GM10266 (cell line): Measurements from ENCODE around the gene TGFB3.

Source experiments
- DNase-seq: peaks from one replicate; pipeline ENCODE4 v3.0.0; 2012; ENCODE audit errors: extremely low spot score
- CTCF ChIP-seq: IDR thresholded peaks from 2 replicates; pipeline ENCODE4 v1.5.1; 2012; ENCODE audit warnings: mild to moderate bottlenecking, low read depth; ENCODE audit not compliant: control insufficient read depth, insufficient read depth; ENCODE audit errors: missing control alignments

The TGFB3 gene

DNA sequence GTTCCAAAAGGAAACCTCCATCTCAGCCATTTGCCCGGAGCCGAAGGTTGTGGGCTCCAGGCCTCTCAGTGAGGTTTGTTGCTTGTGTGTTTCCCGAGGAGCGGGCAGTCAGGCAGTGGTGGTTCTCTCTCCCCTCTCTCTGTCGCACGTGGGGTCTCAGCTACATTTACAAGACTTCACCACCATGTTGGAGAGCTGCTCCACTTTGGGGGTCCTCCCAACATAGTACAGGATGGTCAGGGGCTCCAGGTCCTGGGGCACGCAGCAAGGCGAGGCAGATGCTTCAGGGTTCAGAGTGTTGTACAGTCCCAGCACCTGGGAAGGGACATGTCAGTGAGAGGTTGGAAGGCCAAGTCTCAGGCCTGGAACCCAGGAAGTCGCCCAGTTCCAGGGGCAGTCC, 22.8 kb downstream of the TGFB3 start:
- no peak for TF ChIP-seq CTCF
- DNase-seq = no peak

DNA sequence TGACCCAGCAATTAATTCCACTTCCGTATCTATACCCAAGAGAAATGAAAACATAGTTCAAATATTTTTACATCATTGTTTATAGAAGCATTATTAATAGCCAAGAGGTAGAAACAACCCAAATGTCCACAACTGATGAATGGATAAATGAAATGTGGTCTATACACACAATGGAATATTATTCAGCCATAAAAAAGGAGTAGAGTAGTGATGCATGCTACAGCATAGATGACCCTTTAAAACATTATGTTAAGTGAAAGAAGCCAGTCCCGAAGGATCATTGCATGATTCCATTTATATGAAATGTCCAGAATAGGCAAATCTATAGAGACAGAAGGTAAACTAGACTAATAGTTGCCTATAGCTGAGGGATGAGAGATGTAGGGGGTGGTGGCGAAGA, 29.3 kb downstream of the TGFB3 start:
- no peak for TF ChIP-seq CTCF
- DNase-seq = no peak

- TF ChIP-seq CTCF = no peak
Observed at GRCh38 chr14:75946785-75947184, 35.0 kb downstream of the TGFB3 start.

DNA sequence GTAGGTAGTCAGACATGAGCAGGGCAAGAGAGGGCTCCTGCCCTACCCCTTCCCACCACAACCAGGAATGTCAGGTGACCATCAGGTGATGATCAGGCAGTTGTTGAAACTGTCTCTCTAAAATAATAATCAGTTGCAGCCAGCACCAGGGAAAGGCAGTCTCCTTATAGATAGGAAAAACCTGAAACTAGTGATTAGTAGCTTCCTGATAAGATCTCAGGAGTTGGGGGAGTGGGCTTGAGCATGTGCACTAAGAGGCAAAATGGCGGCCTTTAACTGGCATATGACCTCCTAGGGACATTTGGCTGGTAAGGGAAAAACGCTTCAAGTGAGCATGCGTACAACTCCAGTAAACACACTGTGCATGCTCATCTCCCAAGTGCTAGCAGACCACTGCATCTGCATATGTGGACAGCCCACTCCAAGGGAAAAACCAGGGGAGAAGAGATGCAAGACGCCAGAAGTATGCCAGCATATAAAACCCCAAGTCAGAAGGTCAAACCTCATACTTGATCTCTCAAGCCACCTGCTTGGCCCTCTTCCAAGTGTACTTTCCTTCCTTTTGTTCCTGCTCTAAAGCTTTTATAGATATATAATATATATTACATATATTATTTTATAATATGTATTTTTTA, 37.1 kb downstream of the TGFB3 start:
- DNase-seq = no peak
- TF ChIP-seq CTCF = no peak

More at GRCh38 chr14:75946785-75947184, 35.0 kb downstream of the TGFB3 start:
- no peak for DNase-seq

DNA sequence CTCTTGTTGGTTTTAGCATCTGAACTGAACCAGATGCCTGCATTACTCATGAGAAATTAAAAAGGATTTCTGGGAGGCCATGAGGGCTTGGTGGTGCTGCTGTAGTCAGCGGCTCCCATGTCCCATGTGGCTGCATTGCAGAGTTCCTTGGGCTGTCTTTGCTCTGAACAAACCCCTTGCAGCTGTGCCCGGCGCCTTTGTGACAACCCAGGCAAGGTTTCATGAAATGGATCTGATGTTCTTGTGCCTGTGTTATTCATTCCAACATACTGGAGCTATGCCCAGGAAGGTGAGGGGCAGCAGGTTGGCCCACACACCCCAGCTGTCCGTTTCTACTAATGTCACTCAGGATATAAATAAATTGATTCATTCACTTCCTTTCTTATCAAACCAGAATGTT, 40.8 kb downstream of the TGFB3 start:
- no peak for TF ChIP-seq CTCF
- DNase-seq = no peak

GRCh38 chr14:75939200-75939599, 42.6 kb downstream of the TGFB3 start:
- TF ChIP-seq CTCF = no peak
- DNase-seq = no peak

DNA sequence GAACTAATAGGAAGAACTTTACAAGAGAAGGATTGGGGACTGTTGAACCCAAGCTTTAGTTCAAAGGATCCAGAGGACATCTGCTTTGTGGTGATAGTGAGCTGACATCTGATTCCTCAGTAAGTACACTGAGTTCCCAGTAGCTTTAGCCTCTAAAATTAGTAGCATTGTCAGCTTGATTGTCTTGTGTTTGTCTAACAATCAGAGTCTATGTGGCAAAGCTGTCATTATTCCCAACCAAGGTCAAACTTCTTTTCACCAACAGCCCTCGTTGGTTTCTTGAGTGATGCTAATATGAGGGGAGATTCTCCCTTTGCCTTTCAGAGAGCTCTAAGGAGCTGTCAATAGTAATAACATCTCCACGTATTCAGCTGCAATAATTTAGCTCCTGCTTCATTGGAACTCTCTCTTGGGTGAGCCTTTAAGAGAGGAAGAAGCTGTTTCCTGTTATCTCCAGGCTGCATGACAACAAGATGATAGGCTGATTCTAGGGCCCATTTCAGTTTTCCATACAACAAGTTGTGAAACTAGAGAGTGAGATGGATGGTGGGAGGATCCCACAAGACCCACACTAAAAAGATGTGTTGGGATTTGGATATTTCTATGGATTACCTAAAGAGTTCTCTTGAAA, 46.7 kb downstream of the TGFB3 start:
- no peak for TF ChIP-seq CTCF
- no peak for DNase-seq
